H7 (cell line): ENCODE results near the gene POLK. TPM values are rescaled to one million over a fixed set of nuclear protein-coding genes. Genes with fewer than 3 reads are reported as not detected.
"Not testable (repeated sequence)": the region's sequence is repeated elsewhere in the genome, so short reads cannot be mapped to it uniquely, and the experiment has no call there.

Experiments used
- DNase-seq: peaks from one replicate; pipeline ENCODE4 v3.0.0; 2012
- H3K27me3 ChIP-seq: 2 replicates; pipeline ENCODE4 v1.6.0; 2011; ENCODE audit warnings: mild to moderate bottlenecking, low read length; ENCODE audit not compliant: control insufficient read depth, insufficient read depth
- H3K36me3 ChIP-seq: replicated peaks from 2 replicates; pipeline ENCODE4 v1.5.1; 2011; ENCODE audit warnings: low read length; ENCODE audit not compliant: control insufficient read depth, insufficient read depth
- H3K4me3 ChIP-seq: 2 replicates; pipeline ENCODE4 v1.5.1; 2011; ENCODE audit warnings: low read depth, mild to moderate bottlenecking, control low read depth, low read length, moderate library complexity; ENCODE audit not compliant: insufficient read depth
- total RNA-seq: library from RNA; depleted of rRNA; stranded (reverse); fragments of >200 nt; shearing (Covaris generic); gene quantifications from 2 replicates; pipeline ENCODE4 v1.2.3, GENCODE V29; 2014

The POLK gene
- total RNA-seq, 1 experiment from 2014 or later: 8.6 TPM

DNA sequence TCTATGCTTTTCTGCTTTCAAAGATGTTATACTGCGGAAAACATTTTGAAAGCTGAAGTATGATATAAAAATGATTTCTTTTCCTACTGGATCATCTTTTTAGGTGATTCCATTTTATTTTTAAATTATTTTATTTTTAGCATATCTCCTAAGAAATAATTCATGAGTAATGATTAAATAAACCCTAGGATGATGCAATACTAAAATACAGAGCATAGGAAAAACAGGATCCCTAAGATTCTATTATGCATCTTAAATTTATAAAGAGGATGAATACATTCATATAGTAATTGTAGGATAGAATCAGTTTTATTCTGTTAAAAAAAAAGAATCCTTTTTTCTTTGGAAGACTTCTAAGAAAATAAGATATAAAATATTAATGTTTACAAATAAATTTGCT, 10.9 kb downstream of the POLK start:
- H3K4me3 ChIP-seq: no peak overlapping the region

DNA sequence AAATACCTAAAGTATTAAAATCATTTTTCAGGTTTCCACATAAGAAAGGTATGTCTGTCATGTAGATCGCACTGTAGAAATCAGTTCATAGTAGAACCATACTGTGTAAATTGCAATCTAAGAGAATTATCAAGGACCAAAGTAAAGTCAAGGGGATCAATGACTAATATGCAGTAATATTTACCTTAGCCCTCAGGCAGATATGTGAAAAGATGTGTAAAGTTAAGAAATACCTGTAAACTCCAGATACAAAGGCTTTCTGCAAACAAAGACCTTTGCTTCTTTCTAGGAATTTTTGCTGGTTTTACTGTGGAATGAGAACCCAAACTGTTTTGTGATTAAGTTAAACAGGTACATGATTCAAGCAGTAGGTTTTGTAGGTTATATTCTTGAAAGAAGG, 11.6 kb downstream of the POLK start:
- DNase-seq: no peak
- no peaks in the 10 kb centered on the region for H3K27me3 ChIP-seq
- no peaks in the 10 kb centered on the region for H3K36me3 ChIP-seq
- H3K4me3 ChIP-seq: no peak overlapping the region

More for the DNA sequence above, 10.9 kb downstream of the POLK start:
- DNase-seq: no peak
- Histone ChIP-seq H3K36me3 (no peaks in the 10 kb centered on the region), H3K27me3 (no peaks in the 10 kb centered on the region)

DNA sequence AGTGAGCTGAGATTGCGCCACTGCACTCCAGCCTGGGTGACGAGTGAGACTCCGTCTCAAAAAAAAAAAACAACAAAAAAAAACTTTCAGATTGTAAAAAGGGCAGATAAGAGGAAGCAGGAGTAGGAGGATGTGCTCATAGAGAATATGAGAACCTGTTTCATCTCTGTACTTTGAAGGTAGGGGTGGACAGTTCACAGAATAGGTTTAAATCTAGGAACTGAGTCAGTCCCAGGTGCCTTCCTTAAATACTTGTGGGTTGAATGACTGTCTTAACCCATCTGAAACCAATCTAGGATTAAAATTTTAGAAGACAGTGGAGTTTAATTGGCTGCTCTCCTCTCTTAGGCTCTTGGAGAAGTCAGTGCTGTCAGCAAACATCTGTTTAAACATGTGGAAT, 12.4 kb downstream of the POLK start:
- Histone ChIP-seq H3K4me3 (no peak overlapping the region), H3K36me3 (no peaks in the 10 kb centered on the region), H3K27me3 (no peaks in the 10 kb centered on the region)
- DNase-seq: no peak

GRCh38 chr5:75524591-75524990, 12.9 kb downstream of the POLK start:
- no peak overlapping the region for H3K4me3 ChIP-seq
- no peaks in the 10 kb centered on the region for H3K36me3 ChIP-seq
- no peak for DNase-seq
- H3K27me3 ChIP-seq: no peaks in the 10 kb centered on the region

- no peaks in the 10 kb centered on the region for H3K36me3 ChIP-seq
- DNase-seq: no peak
- H3K4me3 ChIP-seq: no peak overlapping the region
- no peaks in the 10 kb centered on the region for H3K27me3 ChIP-seq
Observed at GRCh38 chr5:75525344-75525743, 13.7 kb downstream of the POLK start.

- H3K36me3 ChIP-seq: no peaks in the 10 kb centered on the region
- no peak overlapping the region for H3K4me3 ChIP-seq
- H3K27me3 ChIP-seq: no peaks in the 10 kb centered on the region
- no peak for DNase-seq
Observed at GRCh38 chr5:75526070-75526469, 14.4 kb downstream of the POLK start.

- H3K36me3 ChIP-seq: no peaks in the 10 kb centered on the region
- DNase-seq: no peak
- no peak overlapping the region for H3K4me3 ChIP-seq
- H3K27me3 ChIP-seq: no peaks in the 10 kb centered on the region
Observed at GRCh38 chr5:75529185-75529584, 17.5 kb downstream of the POLK start.

GRCh38 chr5:75532190-75532589, 20.5 kb downstream of the POLK start:
- Histone ChIP-seq H3K36me3 (no peaks in the 10 kb centered on the region), H3K4me3 (no peak overlapping the region), H3K27me3 (no peaks in the 10 kb centered on the region)
- no peak for DNase-seq

DNA sequence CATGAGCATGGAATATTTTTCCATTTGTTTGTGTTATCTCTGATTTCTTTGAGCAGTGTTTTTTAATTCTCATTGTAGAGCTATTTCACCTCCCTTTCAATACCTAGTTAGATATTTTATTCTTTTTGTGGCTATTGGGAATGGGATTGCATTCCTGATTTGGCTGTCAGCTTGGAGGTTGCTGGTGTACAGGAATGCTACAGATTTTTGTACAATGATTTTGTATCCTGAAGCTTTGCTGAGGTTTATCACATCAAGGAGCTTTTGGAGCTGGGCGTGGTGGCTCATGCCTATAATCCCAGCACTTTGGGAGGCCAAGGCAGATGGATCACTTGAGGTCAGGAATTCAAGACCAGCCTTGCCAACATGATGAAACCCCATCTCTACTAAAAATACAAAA, 22.0 kb downstream of the POLK start:
- not testable (repeated sequence) for H3K27me3 ChIP-seq, H3K36me3 ChIP-seq, H3K4me3 ChIP-seq, DNase-seq

GRCh38 chr5:75534734-75535133, 23.0 kb downstream of the POLK start:
- no peak overlapping the region for H3K4me3 ChIP-seq
- no peaks in the 10 kb centered on the region for H3K36me3 ChIP-seq
- no peaks in the 10 kb centered on the region for H3K27me3 ChIP-seq
- no peak for DNase-seq

DNA sequence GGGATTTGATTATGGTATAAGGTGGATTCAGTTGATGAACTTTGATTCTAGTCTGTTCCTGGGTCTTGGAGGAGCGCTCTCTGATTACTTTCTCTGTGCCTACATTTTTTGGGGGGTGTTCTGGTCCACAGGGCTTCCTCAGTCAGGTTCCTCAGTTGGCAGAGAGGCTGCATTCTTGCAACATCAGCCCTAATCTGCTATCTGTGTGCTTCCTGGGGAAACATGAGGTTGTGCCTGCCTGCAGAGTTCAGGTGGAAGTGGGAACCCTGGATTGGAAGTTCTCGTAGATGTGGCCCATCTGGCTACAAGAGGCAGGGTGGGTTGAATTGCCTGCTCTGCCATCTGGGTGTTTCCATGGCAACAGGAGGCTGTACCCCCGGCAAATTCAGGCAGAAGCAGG, 24.5 kb downstream of the POLK start:
- Histone ChIP-seq H3K27me3 (no peaks in the 10 kb centered on the region), H3K4me3 (no peak overlapping the region), H3K36me3 (no peaks in the 10 kb centered on the region)
- no peak for DNase-seq

DNA sequence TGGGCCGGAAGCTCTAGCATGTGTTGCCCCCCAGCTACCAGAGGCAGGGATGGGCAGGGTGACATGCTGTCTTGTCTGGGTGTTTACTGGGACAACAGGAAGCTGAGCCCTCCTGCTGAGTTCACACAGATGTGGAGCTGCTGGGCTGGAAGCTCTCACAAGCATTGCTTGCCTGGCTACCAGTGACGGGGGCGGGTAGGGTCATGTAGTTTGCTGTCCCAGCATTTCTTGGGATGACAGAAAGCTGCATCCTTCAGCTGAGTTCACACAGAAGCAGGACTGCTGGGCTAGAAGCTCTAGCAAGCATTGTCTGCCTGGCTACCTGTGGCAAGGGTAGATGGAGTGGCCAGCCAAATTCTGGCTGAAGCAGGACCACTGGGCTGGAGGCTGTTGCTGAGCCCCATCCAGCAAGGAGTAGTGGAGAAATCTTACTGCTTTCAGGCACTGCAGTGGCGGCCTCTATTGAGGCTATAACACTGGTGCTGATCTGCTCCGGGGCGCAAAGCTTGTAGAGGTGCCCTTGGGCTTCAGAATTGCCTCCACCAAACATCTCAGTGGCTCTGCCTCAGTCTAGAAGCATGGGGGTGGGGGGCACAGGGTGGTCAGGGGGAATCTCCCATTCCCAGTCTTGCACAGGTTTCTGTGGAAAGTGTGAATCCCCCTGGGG, 25.1 kb downstream of the POLK start:
- Histone ChIP-seq H3K36me3 (no peaks in the 10 kb centered on the region), H3K4me3 (no peak overlapping the region), H3K27me3 (no peaks in the 10 kb centered on the region)
- peak; percentile 13 for DNase-seq

DNA sequence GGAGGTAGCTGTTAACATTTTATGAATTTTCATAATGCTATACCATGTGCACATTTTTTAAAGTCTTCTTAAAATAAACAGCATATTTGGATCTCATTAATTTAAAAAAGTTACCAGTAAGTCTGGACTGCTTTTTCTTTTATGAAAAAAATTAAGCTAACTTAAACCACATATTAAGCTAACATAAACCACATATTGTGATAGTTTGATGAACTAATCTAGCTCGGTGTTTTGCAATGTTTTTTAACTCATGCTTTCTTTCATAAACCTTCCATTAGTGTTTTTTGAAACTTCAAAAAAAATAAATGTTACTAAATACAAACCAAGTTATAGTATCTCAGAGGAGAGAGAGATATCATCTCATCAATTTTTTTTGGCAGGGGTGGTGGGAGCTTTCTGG, 26.5 kb downstream of the POLK start:
- no peak overlapping the region for H3K4me3 ChIP-seq
- H3K27me3 ChIP-seq: no peaks in the 10 kb centered on the region
- no peak for DNase-seq
- no peaks in the 10 kb centered on the region for H3K36me3 ChIP-seq

- H3K27me3 ChIP-seq: no peaks in the 10 kb centered on the region
- DNase-seq: no peak
- no peak overlapping the region for H3K4me3 ChIP-seq
- no peaks in the 10 kb centered on the region for H3K36me3 ChIP-seq
Observed at GRCh38 chr5:75545131-75545530, 33.4 kb downstream of the POLK start.

GRCh38 chr5:75546830-75547229, 35.1 kb downstream of the POLK start:
- H3K4me3 ChIP-seq: no peak overlapping the region
- DNase-seq: no peak
- no peaks in the 10 kb centered on the region for H3K36me3 ChIP-seq
- H3K27me3 ChIP-seq: no peaks in the 10 kb centered on the region

DNA sequence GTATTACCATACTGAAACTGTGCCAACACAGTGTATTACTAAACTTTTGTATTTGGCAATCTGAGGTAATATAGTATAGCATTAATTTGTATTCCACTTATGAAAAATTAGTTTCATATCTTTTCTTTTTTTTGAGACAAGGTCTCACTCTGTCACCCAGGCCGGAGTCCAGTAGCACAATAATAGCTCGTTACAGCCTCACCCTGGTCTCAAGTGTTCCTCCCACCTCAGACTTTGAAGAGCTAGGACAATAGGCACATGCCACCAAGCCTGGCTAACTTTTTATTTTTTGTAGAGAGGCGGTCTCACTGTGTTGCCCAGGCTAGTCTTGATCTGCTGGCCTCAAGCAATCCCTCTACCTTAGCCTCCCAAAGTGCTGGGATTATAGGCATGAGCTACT, 36.1 kb downstream of the POLK start:
- Histone ChIP-seq H3K27me3 (no peaks in the 10 kb centered on the region), H3K36me3 (no peaks in the 10 kb centered on the region), H3K4me3 (no peak overlapping the region)
- no peak for DNase-seq
